HG03521 (cell line): Measurements from ENCODE around the gene NYAP2.

Experiments used
- ATAC-seq: cut with Tn5 transposase; IDR thresholded peaks from one replicate; pipeline ENCODE4 v1.9.1; 2021; ENCODE audit warnings: mild to moderate bottlenecking, moderate library complexity; ENCODE audit not compliant: unreplicated experiment

The NYAP2 gene

GRCh38 chr2:225536036-225536435, 136.5 kb downstream of the NYAP2 start:
- ATAC-seq: no peak

- no peak for ATAC-seq
Observed at GRCh38 chr2:225543626-225544025, 144.1 kb downstream of the NYAP2 start.

GRCh38 chr2:225556461-225556860, 157.0 kb downstream of the NYAP2 start:
- ATAC-seq: no peak

- ATAC-seq: no peak
Observed at GRCh38 chr2:225558399-225559071, 159.0 kb downstream of the NYAP2 start.

- no peak for ATAC-seq
Observed at GRCh38 chr2:225559072-225559415, 159.5 kb downstream of the NYAP2 start.

GRCh38 chr2:225566798-225567197, 167.3 kb downstream of the NYAP2 start:
- ATAC-seq: no peak

- ATAC-seq: no peak
Observed at GRCh38 chr2:225569995-225570394, 170.5 kb downstream of the NYAP2 start.

GRCh38 chr2:225573603-225574002, 174.1 kb downstream of the NYAP2 start:
- ATAC-seq: no peak

GRCh38 chr2:225574582-225575138, 175.2 kb downstream of the NYAP2 start:
- no peak for ATAC-seq

- no peak for ATAC-seq
Observed at GRCh38 chr2:225581135-225581534, 181.6 kb downstream of the NYAP2 start.

- no peak for ATAC-seq
Observed at GRCh38 chr2:225581906-225582305, 182.4 kb downstream of the NYAP2 start.

GRCh38 chr2:225582355-225583116, 183.0 kb downstream of the NYAP2 start:
- no peak for ATAC-seq

GRCh38 chr2:225584796-225585195, 185.3 kb downstream of the NYAP2 start:
- ATAC-seq: no peak

GRCh38 chr2:225590932-225591331, 191.4 kb downstream of the NYAP2 start:
- no peak for ATAC-seq

GRCh38 chr2:225597911-225598310, 198.4 kb downstream of the NYAP2 start:
- no peak for ATAC-seq

GRCh38 chr2:225598426-225598825, 198.9 kb downstream of the NYAP2 start:
- ATAC-seq: no peak

GRCh38 chr2:225598897-225599296, 199.4 kb downstream of the NYAP2 start:
- ATAC-seq: no peak

GRCh38 chr2:225599856-225600255, 200.3 kb downstream of the NYAP2 start:
- ATAC-seq: no peak

GRCh38 chr2:225600444-225600843, 200.9 kb downstream of the NYAP2 start:
- no peak for ATAC-seq

GRCh38 chr2:225600865-225601264, 201.4 kb downstream of the NYAP2 start:
- ATAC-seq: no peak

GRCh38 chr2:225602205-225602604, 202.7 kb downstream of the NYAP2 start:
- no peak for ATAC-seq

- no peak for ATAC-seq
Observed at GRCh38 chr2:225608136-225608535, 208.6 kb downstream of the NYAP2 start.
